HEK293 (cell line): Measurements from ENCODE around the gene PRKCA.

Experiments used
- CTCF ChIA-PET: fragments of 350-600 bp; formaldehyde crosslinking; extraction: SDS; loops from one replicate; lab custom pipeline; 2021; ENCODE audit warnings: antibody characterized with exemption; lab: Yijun Ruan, JAX
- POLR2A ChIA-PET: fragments of 300-600 bp; formaldehyde crosslinking; extraction: SDS; loops from one replicate; lab custom pipeline; 2020; ENCODE audit warnings: antibody characterized with exemption, inconsistent platforms; lab: Yijun Ruan, JAX
- H3K27ac ChIP-seq: fragments of 200-500 bp; sonication (Bioruptor generic); 2 replicates; pipeline ENCODE4 v1.5.1; 2014; ENCODE audit warnings: low read depth, low read length, control low read depth, inconsistent platforms; ENCODE audit errors: extremely low read depth
- H3K36me3 ChIP-seq, 2 experiments: fragments of 200-500 bp in 1 of 2; sonication (Bioruptor generic) in 1 of 2; 1 replicate in 1 of 2; 2 replicates in 1 of 2; pipeline ENCODE4 v1.5.1; 2014 to 2017; ENCODE audit warnings: inconsistent platforms in 2 of 2, low read length in 2 of 2; ENCODE audit not compliant: control insufficient read depth in 2 of 2, insufficient read depth in 1 of 2
- H3K4me1 ChIP-seq: fragments of 200-500 bp; sonication (Bioruptor generic); 2 replicates; pipeline ENCODE4 v1.5.1; 2014; ENCODE audit warnings: mild to moderate bottlenecking, low read length, inconsistent platforms; ENCODE audit not compliant: control insufficient read depth, insufficient read depth
- H3K4me3 ChIP-seq: 2 replicates; pipeline ENCODE4 v1.5.1; 2011; ENCODE audit warnings: low read depth, mild to moderate bottlenecking, control low read depth, low read length, moderate library complexity
- H3K9me3 ChIP-seq: fragments of 200-500 bp; sonication (Bioruptor generic); 2 replicates; pipeline ENCODE4 v1.5.1; 2014; ENCODE audit warnings: low read depth, low read length, inconsistent platforms; ENCODE audit not compliant: control insufficient read depth, insufficient read depth
- EGR2 ChIP-seq: fragments of 450-650 bp; formaldehyde crosslinking; IDR thresholded peaks from 2 replicates; pipeline ENCODE4 v1.5.1; 2016; ENCODE audit warnings: low read depth, missing biosample characterization, missing genetic modification characterization
- KLF16 ChIP-seq: fragments of 450-650 bp; formaldehyde crosslinking; IDR thresholded peaks from 2 replicates; pipeline ENCODE4 v1.5.1; 2017; ENCODE audit warnings: missing biosample characterization, missing genetic modification characterization
- ZBTB17 ChIP-seq: fragments of 450-650 bp; formaldehyde crosslinking; IDR thresholded peaks from 2 replicates; pipeline ENCODE4 v1.5.1; 2016; ENCODE audit warnings: missing biosample characterization, missing genetic modification characterization
- ZBTB21 ChIP-seq: fragments of 450-650 bp; formaldehyde crosslinking; IDR thresholded peaks from 2 replicates; pipeline ENCODE4 v1.5.1; 2017; ENCODE audit warnings: missing biosample characterization, missing genetic modification characterization
- ZFHX2 ChIP-seq: fragments of 450-650 bp; formaldehyde crosslinking; conservative IDR thresholded peaks from 2 replicates; pipeline ENCODE4 v1.5.1; 2016; ENCODE audit warnings: missing biosample characterization, missing genetic modification characterization
- ZNF132 ChIP-seq: fragments of 450-650 bp; formaldehyde crosslinking; IDR thresholded peaks from 2 replicates; pipeline ENCODE4 v1.5.1; 2017; ENCODE audit warnings: missing biosample characterization, missing genetic modification characterization, borderline replicate concordance
- ZNF133 ChIP-seq: fragments of 450-650 bp; formaldehyde crosslinking; IDR thresholded peaks from 2 replicates; pipeline ENCODE4 v1.5.1; 2016; ENCODE audit warnings: missing biosample characterization, missing genetic modification characterization
- ZNF140 ChIP-seq: fragments of 450-650 bp; formaldehyde crosslinking; IDR thresholded peaks from 2 replicates; pipeline ENCODE4 v1.5.1; 2016; ENCODE audit warnings: missing biosample characterization, missing genetic modification characterization
- ZNF16 ChIP-seq: fragments of 450-650 bp; formaldehyde crosslinking; IDR thresholded peaks from 2 replicates; pipeline ENCODE4 v1.5.1; 2016; ENCODE audit warnings: low read depth, missing biosample characterization, missing genetic modification characterization
- ZNF214 ChIP-seq: fragments of 450-650 bp; formaldehyde crosslinking; IDR thresholded peaks from 2 replicates; pipeline ENCODE4 v1.5.1; 2017; ENCODE audit warnings: missing biosample characterization, mild to moderate bottlenecking, missing genetic modification characterization, borderline replicate concordance
- ZNF354C ChIP-seq: fragments of 450-650 bp; formaldehyde crosslinking; IDR thresholded peaks from 2 replicates; pipeline ENCODE4 v1.5.1; 2016; ENCODE audit warnings: missing biosample characterization, missing genetic modification characterization, low read depth, borderline replicate concordance
- ZNF416 ChIP-seq: fragments of 450-650 bp; formaldehyde crosslinking; IDR thresholded peaks from 2 replicates; pipeline ENCODE4 v1.5.1; 2016; ENCODE audit warnings: missing biosample characterization, missing genetic modification characterization
- ZNF76 ChIP-seq: fragments of 450-650 bp; formaldehyde crosslinking; IDR thresholded peaks from 2 replicates; pipeline ENCODE4; 2016; ENCODE audit warnings: low read depth, missing biosample characterization, missing genetic modification characterization, borderline replicate concordance
- TF ChIP-seq, protein P1 (sequence below): fragments of 450-650 bp; formaldehyde crosslinking; conservative IDR thresholded peaks from 2 replicates; pipeline ENCODE4 v1.5.1; 2016; ENCODE audit warnings: low read depth, missing biosample characterization, missing genetic modification characterization
- TF ChIP-seq, protein P2 (sequence below): fragments of 450-650 bp; formaldehyde crosslinking; IDR thresholded peaks from 2 replicates; pipeline ENCODE4 v1.5.0; 2017; ENCODE audit warnings: missing biosample characterization, missing genetic modification characterization, borderline replicate concordance
- TF ChIP-seq, protein P3 (sequence below): fragments of 450-650 bp; formaldehyde crosslinking; IDR thresholded peaks from 2 replicates; pipeline ENCODE4 v1.5.1; 2017; ENCODE audit warnings: missing biosample characterization, missing genetic modification characterization
- TF ChIP-seq, protein P4 (sequence below): fragments of 450-650 bp; formaldehyde crosslinking; IDR thresholded peaks from 2 replicates; pipeline ENCODE4 v1.5.1; 2016; ENCODE audit warnings: missing biosample characterization, missing genetic modification characterization
- TF ChIP-seq, protein P5 (sequence below): fragments of 450-650 bp; formaldehyde crosslinking; optimal IDR thresholded peaks from 2 replicates; pipeline ENCODE3; 2016; ENCODE audit warnings: missing biosample characterization, mild to moderate bottlenecking, missing genetic modification characterization

The PRKCA gene

DNA sequence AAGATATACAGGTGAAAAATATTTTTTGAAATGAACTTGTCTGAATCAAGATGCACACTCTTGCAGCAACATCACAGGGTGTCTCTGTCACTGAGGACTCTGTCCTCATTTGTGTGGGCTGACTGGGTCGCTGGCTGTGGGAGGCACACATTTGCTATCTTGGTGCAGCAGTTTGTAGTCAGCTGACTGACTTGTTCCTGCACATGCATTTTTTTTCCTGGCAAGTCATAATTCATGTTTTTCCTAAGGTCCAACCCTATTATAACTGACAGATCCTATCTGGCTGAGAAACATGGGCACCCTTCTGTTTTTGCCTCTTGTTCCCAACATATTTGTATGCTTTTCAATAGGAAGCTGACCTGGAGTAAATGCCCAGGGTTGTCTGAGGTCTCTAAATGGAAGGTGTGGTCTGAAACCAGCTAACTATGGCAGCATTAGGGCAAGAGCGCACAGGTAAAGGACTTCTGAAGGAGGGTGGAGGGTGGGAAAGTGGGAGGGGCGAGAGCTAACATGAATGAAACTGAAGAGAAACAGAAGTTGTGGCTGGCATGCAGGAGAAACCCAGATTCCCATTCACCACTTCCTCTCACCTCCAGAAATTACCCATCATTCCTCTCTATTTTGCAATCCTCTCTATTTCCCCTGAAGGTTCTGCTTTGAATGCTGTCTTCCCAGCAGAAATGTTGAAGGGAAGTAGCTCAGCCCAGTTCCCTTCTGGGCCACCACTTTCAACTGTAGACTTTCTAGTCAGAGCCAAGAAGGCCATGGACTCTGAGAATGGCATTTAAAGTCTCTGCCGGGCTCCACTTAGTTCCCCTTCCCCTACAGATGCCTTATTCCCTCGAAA lies 166.1 kb downstream of the PRKCA start (continued):
- TF ChIP-seq, protein P1, sequence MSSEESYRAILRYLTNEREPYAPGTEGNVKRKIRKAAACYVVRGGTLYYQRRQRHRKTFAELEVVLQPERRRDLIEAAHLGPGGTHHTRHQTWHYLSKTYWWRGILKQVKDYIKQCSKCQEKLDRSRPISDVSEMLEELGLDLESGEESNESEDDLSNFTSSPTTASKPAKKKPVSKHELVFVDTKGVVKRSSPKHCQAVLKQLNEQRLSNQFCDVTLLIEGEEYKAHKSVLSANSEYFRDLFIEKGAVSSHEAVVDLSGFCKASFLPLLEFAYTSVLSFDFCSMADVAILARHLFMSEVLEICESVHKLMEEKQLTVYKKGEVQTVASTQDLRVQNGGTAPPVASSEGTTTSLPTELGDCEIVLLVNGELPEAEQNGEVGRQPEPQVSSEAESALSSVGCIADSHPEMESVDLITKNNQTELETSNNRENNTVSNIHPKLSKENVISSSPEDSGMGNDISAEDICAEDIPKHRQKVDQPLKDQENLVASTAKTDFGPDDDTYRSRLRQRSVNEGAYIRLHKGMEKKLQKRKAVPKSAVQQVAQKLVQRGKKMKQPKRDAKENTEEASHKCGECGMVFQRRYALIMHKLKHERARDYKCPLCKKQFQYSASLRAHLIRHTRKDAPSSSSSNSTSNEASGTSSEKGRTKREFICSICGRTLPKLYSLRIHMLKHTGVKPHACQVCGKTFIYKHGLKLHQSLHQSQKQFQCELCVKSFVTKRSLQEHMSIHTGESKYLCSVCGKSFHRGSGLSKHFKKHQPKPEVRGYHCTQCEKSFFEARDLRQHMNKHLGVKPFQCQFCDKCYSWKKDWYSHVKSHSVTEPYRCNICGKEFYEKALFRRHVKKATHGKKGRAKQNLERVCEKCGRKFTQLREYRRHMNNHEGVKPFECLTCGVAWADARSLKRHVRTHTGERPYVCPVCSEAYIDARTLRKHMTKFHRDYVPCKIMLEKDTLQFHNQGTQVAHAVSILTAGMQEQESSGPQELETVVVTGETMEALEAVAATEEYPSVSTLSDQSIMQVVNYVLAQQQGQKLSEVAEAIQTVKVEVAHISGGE: no peak
- TF ChIP-seq ZNF76 (tag by site-specific recombination) (no peak), EGR2 (tag by site-specific recombination) (peak; percentile 47; the same call in 1 of the 2 replicates), KLF16 (tag by site-specific recombination) (no peak), ZNF354C (no peak), ZBTB17 (tag by site-specific recombination) (no peak), ZFHX2 (peak; percentile 61)
- TF ChIP-seq, protein P2, sequence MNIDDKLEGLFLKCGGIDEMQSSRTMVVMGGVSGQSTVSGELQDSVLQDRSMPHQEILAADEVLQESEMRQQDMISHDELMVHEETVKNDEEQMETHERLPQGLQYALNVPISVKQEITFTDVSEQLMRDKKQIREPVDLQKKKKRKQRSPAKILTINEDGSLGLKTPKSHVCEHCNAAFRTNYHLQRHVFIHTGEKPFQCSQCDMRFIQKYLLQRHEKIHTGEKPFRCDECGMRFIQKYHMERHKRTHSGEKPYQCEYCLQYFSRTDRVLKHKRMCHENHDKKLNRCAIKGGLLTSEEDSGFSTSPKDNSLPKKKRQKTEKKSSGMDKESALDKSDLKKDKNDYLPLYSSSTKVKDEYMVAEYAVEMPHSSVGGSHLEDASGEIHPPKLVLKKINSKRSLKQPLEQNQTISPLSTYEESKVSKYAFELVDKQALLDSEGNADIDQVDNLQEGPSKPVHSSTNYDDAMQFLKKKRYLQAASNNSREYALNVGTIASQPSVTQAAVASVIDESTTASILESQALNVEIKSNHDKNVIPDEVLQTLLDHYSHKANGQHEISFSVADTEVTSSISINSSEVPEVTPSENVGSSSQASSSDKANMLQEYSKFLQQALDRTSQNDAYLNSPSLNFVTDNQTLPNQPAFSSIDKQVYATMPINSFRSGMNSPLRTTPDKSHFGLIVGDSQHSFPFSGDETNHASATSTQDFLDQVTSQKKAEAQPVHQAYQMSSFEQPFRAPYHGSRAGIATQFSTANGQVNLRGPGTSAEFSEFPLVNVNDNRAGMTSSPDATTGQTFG (tag by site-specific recombination): no peak
- TF ChIP-seq, protein P3, sequence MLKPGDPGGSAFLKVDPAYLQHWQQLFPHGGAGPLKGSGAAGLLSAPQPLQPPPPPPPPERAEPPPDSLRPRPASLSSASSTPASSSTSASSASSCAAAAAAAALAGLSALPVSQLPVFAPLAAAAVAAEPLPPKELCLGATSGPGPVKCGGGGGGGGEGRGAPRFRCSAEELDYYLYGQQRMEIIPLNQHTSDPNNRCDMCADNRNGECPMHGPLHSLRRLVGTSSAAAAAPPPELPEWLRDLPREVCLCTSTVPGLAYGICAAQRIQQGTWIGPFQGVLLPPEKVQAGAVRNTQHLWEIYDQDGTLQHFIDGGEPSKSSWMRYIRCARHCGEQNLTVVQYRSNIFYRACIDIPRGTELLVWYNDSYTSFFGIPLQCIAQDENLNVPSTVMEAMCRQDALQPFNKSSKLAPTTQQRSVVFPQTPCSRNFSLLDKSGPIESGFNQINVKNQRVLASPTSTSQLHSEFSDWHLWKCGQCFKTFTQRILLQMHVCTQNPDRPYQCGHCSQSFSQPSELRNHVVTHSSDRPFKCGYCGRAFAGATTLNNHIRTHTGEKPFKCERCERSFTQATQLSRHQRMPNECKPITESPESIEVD (tag by site-specific recombination): no peak
- TF ChIP-seq, protein P4, sequence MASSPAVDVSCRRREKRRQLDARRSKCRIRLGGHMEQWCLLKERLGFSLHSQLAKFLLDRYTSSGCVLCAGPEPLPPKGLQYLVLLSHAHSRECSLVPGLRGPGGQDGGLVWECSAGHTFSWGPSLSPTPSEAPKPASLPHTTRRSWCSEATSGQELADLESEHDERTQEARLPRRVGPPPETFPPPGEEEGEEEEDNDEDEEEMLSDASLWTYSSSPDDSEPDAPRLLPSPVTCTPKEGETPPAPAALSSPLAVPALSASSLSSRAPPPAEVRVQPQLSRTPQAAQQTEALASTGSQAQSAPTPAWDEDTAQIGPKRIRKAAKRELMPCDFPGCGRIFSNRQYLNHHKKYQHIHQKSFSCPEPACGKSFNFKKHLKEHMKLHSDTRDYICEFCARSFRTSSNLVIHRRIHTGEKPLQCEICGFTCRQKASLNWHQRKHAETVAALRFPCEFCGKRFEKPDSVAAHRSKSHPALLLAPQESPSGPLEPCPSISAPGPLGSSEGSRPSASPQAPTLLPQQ (tag by site-specific recombination): no peak

- Histone ChIP-seq H3K9me3 (no peaks in the 10 kb centered on the region), H3K36me3 (no peaks in the 10 kb centered on the region), H3K4me1 (peaks cover 5% of the 10 kb centered on the region), H3K4me3 (no peak overlapping the region), H3K27ac (no peak overlapping the region)
- no peak for TF ChIP-seq ZNF132
- TF ChIP-seq ZNF133: no peak
- no peak for TF ChIP-seq ZNF16 (tag by site-specific recombination)
- POLR2A ChIA-PET: no interaction called here
- CTCF ChIA-PET: no interaction called here
Observed at GRCh38 chr17:66469088-66469442, 166.7 kb downstream of the PRKCA start.

GRCh38 chr17:66469461-66469860 lies 167.0 kb downstream of the PRKCA start:
- Histone ChIP-seq H3K4me1 (peaks cover 5% of the 10 kb centered on the region), H3K36me3 (no peaks in the 10 kb centered on the region), H3K27ac (no peak overlapping the region), H3K4me3 (no peak overlapping the region), H3K9me3 (no peaks in the 10 kb centered on the region)
- POLR2A ChIA-PET: no interaction called here
- TF ChIP-seq ZBTB21 (tag by site-specific recombination) (no peak), ZNF76 (tag by site-specific recombination) (no peak), ZNF416 (tag by site-specific recombination) (no peak), ZNF214 (tag by site-specific recombination) (no peak), ZFHX2 (no peak), ZNF140 (no peak)
- TF ChIP-seq, protein P5, sequence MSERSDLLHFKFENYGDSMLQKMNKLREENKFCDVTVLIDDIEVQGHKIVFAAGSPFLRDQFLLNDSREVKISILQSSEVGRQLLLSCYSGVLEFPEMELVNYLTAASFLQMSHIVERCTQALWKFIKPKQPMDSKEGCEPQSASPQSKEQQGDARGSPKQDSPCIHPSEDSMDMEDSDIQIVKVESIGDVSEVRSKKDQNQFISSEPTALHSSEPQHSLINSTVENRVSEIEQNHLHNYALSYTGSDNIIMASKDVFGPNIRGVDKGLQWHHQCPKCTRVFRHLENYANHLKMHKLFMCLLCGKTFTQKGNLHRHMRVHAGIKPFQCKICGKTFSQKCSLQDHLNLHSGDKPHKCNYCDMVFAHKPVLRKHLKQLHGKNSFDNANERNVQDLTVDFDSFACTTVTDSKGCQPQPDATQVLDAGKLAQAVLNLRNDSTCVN (tag by site-specific recombination): no peak
- CTCF ChIA-PET: no interaction called here
